ENCODE data around the gene BUB1. TPM values are rescaled to one million over a fixed set of nuclear protein-coding genes. Genes with fewer than 3 reads are reported as not detected.

The BUB1 gene
- total RNA-seq, 4 donors from 2014 or later = 1.2 to 7.7 (median 3.2) TPM

- Histone ChIP-seq H3K36me3 (no peaks in the 10 kb centered on the region), H3K27me3 (no peaks in the 10 kb centered on the region), H3K27ac (no peak overlapping the region), H3K4me3 (no peak overlapping the region), H3K4me1 (no peaks in the 10 kb centered on the region), H3K9me3 (no peaks in the 10 kb centered on the region)
- TF ChIP-seq CTCF (IDR thresholded peaks at IDR 0.05) (no peak), EP300 (IDR thresholded peaks at IDR 0.05) (no peak), POLR2AphosphoS5 (IDR thresholded peaks at IDR 0.05) (no peak), POLR2A (IDR thresholded peaks at IDR 0.05) (no peak)
- WGBS = 72% methylated on average over 2 of the region's 2 CpGs
- DNase-seq (ENCODE audit: low spot score in 2 of 2) = no peak
These were observed 22.2 kb downstream of the BUB1 start for GRCh38 chr2:110655701-110656100.

- no peaks in the 10 kb centered on the region for H3K9me3 ChIP-seq
- DNase-seq (ENCODE audit: low spot score in 2 of 2) = no peak
- H3K36me3 ChIP-seq = no peaks in the 10 kb centered on the region
- H3K4me3 ChIP-seq = no peak overlapping the region
- WGBS = 90% methylated on average over 3 of the region's 3 CpGs
- H3K27me3 ChIP-seq = no peaks in the 10 kb centered on the region
- H3K27ac ChIP-seq = no peak overlapping the region
- H3K4me1 ChIP-seq = no peaks in the 10 kb centered on the region
- TF ChIP-seq EP300 (IDR thresholded peaks at IDR 0.05) (no peak), CTCF (IDR thresholded peaks at IDR 0.05) (no peak), POLR2A (IDR thresholded peaks at IDR 0.05) (no peak), POLR2AphosphoS5 (IDR thresholded peaks at IDR 0.05) (no peak)
These were observed 24.0 kb downstream of the BUB1 start for GRCh38 chr2:110653861-110654260.

- 100% methylated on average over 4 of the region's 4 CpGs for WGBS
These were observed 27.5 kb downstream of the BUB1 start for GRCh38 chr2:110650346-110650745.

GRCh38 chr2:110647777-110648176 is 30.1 kb downstream of the BUB1 start:
- no peak for TF ChIP-seq EP300 (IDR thresholded peaks at IDR 0.05)
- TF ChIP-seq POLR2AphosphoS5 (IDR thresholded peaks at IDR 0.05) = no peak
- TF ChIP-seq CTCF (IDR thresholded peaks at IDR 0.05) = no peak
- no peak for TF ChIP-seq POLR2A (IDR thresholded peaks at IDR 0.05)
- no peak for DNase-seq (ENCODE audit: low spot score in 2 of 2)
- Histone ChIP-seq H3K9me3 (no peaks in the 10 kb centered on the region), H3K4me1 (no peaks in the 10 kb centered on the region), H3K27ac (no peak overlapping the region), H3K4me3 (no peak overlapping the region), H3K27me3 (no peaks in the 10 kb centered on the region), H3K36me3 (no peaks in the 10 kb centered on the region)
- WGBS = 97% methylated on average over 3 of the region's 3 CpGs

More at GRCh38 chr2:110650346-110650745, 27.5 kb downstream of the BUB1 start:
- Histone ChIP-seq H3K4me1 (no peaks in the 10 kb centered on the region), H3K9me3 (no peaks in the 10 kb centered on the region), H3K27ac (no peak overlapping the region), H3K27me3 (no peaks in the 10 kb centered on the region), H3K36me3 (no peaks in the 10 kb centered on the region), H3K4me3 (no peak overlapping the region)
- TF ChIP-seq EP300 (IDR thresholded peaks at IDR 0.05) = no peak
- no peak for TF ChIP-seq POLR2AphosphoS5 (IDR thresholded peaks at IDR 0.05)
- TF ChIP-seq CTCF (IDR thresholded peaks at IDR 0.05) = no peak
- TF ChIP-seq POLR2A (IDR thresholded peaks at IDR 0.05) = no peak
- DNase-seq (ENCODE audit: low spot score in 2 of 2) = no peak

GRCh38 chr2:110645616-110646015 is 32.2 kb downstream of the BUB1 start:
- no peaks in the 10 kb centered on the region for H3K4me1 ChIP-seq
- TF ChIP-seq CTCF (IDR thresholded peaks at IDR 0.05) = no peak
- no peak for TF ChIP-seq POLR2A (IDR thresholded peaks at IDR 0.05)
- no peak overlapping the region for H3K27ac ChIP-seq
- no peaks in the 10 kb centered on the region for H3K9me3 ChIP-seq
- no peaks in the 10 kb centered on the region for H3K36me3 ChIP-seq
- DNase-seq (ENCODE audit: low spot score in 2 of 2) = no peak
- H3K27me3 ChIP-seq = no peaks in the 10 kb centered on the region
- WGBS = 89% methylated on average over 2 of the region's 2 CpGs
- no peak overlapping the region for H3K4me3 ChIP-seq
